HL-60 (cell line): ENCODE measurements around the gene TEX54.

Source experiments
- POLR2AphosphoS5 ChIP-seq: IDR thresholded peaks from 2 replicates; pipeline ENCODE4 v1.6.1; 2012; ENCODE audit warnings: low read depth
- TF ChIP-seq, protein P1 (sequence below): IDR thresholded peaks from one replicate; pipeline ENCODE4 v1.5.1; 2011; ENCODE audit warnings: low read length, control low read depth, inconsistent platforms; ENCODE audit not compliant: insufficient read depth

DNA sequence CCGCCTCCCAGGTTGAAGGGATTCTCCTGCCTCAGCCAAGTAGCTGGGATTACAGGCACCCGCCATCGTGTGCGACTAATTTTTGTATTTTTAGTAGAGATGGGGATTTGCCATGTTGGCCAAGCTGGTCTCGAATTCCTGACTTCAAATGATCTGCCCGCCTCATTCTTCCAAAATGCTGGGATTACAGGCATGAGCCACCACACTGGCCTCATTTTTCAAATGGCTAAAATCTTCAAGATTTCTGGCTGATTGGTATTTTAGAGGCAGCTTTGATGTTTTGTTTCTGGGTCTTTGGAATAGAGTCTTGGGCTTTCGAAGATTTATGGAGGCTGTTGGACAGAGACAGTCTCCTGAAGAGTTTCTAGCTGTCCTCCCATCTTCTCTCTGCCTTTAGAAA, 42.2 kb upstream of the TEX54 start:
- TF ChIP-seq, protein P1, sequence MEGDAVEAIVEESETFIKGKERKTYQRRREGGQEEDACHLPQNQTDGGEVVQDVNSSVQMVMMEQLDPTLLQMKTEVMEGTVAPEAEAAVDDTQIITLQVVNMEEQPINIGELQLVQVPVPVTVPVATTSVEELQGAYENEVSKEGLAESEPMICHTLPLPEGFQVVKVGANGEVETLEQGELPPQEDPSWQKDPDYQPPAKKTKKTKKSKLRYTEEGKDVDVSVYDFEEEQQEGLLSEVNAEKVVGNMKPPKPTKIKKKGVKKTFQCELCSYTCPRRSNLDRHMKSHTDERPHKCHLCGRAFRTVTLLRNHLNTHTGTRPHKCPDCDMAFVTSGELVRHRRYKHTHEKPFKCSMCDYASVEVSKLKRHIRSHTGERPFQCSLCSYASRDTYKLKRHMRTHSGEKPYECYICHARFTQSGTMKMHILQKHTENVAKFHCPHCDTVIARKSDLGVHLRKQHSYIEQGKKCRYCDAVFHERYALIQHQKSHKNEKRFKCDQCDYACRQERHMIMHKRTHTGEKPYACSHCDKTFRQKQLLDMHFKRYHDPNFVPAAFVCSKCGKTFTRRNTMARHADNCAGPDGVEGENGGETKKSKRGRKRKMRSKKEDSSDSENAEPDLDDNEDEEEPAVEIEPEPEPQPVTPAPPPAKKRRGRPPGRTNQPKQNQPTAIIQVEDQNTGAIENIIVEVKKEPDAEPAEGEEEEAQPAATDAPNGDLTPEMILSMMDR: no peak
- TF ChIP-seq POLR2AphosphoS5: no peak
